H54 (cell line): ENCODE measurements around the gene DLG3.
A peak's percentile ranks its signal among the peaks of the same experiment; 100 is the strongest.

Source experiments
- DNase-seq: peaks from one replicate; pipeline ENCODE4 v3.0.0; 2011; ENCODE audit warnings: low spot score, mixed read lengths; ENCODE audit not compliant: insufficient read length
- FAIRE-seq: peaks from 3 replicates; lab custom pipeline; 2011; peaks lifted over from hg19 to GRCh38; lab: Jason Lieb, UNC
- POLR2A ChIP-seq: IDR thresholded peaks from 2 replicates; pipeline ENCODE4 v1.6.1; 2011; ENCODE audit warnings: low read depth, mild to moderate bottlenecking, low read length

Gene DLG3

GRCh38 chrX:70476934-70477733 lies 32.5 kb downstream of the DLG3 start:
- DNase-seq (peak; percentile 26), FAIRE-seq (peak; percentile 89)
- TF ChIP-seq POLR2A = no peak

DNA sequence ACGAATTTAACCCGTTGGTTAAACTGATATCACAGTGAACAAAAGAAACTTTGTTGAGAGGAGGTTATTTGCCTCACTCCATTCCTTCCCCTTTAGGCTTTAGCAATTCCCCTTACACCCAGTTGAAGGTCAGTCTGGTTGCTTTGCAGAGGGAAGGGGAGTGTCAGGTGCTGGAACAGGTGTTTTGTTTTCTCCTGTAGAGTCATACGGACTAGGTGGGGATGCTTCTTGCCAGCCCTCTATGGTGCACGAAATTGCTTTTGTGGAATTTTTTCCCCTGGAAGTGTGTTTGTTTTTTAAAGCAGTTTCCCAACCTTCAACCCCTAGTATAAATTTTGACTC lies 33.1 kb downstream of the DLG3 start:
- TF ChIP-seq POLR2A = no peak
- no peak for FAIRE-seq
- DNase-seq = no peak

GRCh38 chrX:70478526-70479245 lies 34.1 kb downstream of the DLG3 start:
- no peak for TF ChIP-seq POLR2A
- DNase-seq = no peak
- FAIRE-seq = no peak

DNA sequence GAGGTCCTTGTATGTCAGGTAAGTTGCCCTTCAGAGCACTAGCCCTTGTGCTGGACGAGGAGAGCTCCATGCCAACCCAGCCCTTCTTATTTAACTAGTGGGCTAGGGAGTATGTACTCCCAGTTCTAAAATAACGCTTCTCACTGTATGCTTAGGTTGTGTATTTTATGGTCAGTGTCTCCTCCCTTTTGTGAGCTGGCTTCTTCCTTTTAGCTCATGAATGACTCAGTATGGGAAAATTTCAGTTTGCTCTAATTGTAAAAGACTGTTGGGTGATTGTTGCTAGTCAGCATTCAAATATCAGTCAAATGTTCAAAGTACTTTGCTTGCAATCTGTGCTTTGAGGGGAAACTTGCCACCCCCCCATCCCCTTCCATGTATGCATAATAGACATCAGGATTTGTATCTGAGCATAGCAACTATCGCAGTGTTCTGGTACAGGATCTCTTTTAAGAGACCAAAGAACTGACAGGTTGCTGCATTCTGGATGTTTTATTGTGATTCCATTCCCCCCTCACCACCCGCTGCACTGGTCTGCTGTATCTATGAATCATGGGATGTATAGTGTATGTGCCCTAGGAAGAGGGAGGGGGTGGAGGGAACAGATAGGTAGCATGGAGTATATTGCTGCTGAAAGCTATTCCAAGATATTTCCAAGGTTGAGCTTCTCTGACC lies 34.7 kb downstream of the DLG3 start:
- no peak for TF ChIP-seq POLR2A
- FAIRE-seq = peak; percentile 86
- peak; percentile 32 for DNase-seq

DNA sequence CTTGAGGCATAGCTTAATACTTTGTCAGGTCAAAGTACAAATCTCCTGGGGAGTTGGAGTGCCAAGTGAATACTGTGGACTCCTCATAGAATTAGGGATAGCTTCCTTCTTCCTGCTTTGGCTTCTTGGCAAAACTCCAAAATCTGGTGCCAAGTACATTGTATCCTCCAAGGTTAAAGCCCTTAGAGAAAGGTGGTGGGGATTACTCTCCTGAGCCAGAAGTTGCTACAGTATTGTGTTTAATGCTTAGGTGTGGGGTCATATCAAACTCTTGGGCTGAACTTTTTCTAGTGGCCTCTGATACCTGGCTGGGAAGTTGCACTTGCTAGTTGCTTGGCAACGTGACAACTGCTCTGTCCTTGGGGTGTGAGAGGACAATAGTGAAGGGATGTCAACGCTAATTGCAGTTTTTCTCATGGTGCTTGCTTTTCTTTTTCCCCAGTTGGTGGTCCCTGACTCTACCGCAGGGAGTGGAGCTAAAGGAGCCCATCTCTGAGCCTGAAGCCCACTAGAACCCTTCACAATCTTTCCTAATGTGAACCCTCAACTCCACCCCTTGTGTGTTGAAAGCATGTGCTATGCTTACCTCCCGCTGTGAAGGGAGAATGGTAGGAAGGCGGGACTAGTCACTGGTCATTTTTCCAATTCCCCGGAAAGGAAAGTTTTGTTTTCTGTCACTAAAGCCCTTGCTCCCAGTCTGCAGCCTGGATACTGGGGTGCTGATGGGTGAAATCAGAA lies 35.5 kb downstream of the DLG3 start:
- DNase-seq = no peak
- no peak for TF ChIP-seq POLR2A
- no peak for FAIRE-seq

DNA sequence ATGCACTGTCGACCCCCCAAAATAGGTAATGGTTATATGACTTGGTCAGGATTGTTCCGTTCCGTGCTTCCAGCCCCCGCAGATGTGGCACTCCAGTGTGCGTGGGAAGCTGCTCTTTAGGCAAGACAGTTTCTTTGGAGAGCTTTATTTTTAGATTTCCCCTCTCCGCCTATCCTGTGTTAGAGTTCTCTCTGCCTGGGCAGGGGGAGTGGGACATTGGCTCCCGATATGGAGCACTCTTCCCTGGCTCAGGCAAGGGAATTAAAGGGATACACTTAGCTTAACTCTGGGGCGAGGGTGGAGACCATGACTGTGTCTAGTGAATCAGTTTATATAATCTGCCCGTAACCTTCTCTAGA lies 36.0 kb downstream of the DLG3 start:
- DNase-seq (no peak), FAIRE-seq (no peak)
- no peak for TF ChIP-seq POLR2A

GRCh38 chrX:70481471-70482270 lies 37.0 kb downstream of the DLG3 start:
- FAIRE-seq (no peak), DNase-seq (no peak)
- TF ChIP-seq POLR2A = no peak

- DNase-seq (no peak), FAIRE-seq (no peak)
- no peak for TF ChIP-seq POLR2A
Measured at GRCh38 chrX:70482300-70482699, 37.7 kb downstream of the DLG3 start.

- TF ChIP-seq POLR2A = no peak
- FAIRE-seq = no peak
- DNase-seq = no peak
Measured at GRCh38 chrX:70485466-70485865, 40.8 kb downstream of the DLG3 start.

GRCh38 chrX:70488856-70489255 lies 44.2 kb downstream of the DLG3 start:
- DNase-seq = no peak

GRCh38 chrX:70494441-70494840 lies 49.8 kb downstream of the DLG3 start:
- TF ChIP-seq POLR2A = no peak
- no peak for FAIRE-seq
- no peak for DNase-seq

More at GRCh38 chrX:70488856-70489255, 44.2 kb downstream of the DLG3 start:
- no peak for FAIRE-seq
- TF ChIP-seq POLR2A = no peak

DNA sequence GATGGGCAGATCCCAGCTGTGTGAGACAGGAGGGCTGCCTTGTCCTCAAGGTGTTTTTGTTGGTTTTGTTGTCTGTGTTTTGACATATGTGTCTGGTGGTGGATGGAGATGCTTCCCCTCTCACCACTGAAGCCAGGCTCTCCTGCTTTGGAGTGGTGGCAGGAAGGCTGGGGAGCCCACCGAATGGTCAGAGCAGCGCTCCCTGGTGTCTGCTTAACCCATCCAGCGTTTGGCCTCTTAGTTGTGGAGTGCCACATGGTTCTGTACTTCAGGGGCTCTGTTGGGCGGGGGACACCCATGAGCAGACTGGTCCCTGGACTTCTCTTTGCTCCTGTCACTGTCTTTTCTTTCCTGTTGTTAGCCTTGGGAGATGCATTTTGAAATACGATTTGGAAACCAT lies 51.9 kb downstream of the DLG3 start:
- no peak for FAIRE-seq

DNA sequence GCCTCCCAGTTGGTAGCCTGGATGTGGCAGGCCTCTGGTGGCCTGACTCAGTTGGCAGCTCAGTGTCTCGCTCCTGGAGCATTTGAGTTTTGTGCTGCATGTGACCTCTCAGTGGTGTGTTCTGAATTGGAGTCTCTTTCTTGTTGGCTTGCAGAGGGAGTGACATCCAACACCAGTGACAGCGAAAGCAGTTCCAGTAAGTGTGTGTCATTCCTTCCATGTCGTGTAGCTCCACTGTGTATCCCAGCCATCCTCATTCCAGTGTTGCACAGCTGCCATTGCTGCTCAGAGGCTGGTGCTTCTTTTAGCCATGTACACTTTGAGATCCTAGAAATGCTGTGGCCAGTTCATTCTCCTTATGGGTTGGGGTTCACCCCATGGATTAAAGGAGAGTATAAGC lies 52.4 kb downstream of the DLG3 start:
- no peak for TF ChIP-seq POLR2A
- DNase-seq (no peak), FAIRE-seq (no peak)

More for the DNA sequence above, 51.9 kb downstream of the DLG3 start:
- no peak for TF ChIP-seq POLR2A
- no peak for DNase-seq
